GM20431 (cell line): ENCODE measurements around the gene PIWIL1.

Source experiments
- in situ Hi-C: fragments of 300-500 bp; cut with MseI, MboI; formaldehyde crosslinking; loops from one replicate; pipeline ENCODE4 v1.15.0; 2020; ENCODE audit warnings: low sequenced_read_pairs; ENCODE audit not compliant: unreplicated experiment

PIWIL1 gene

DNA sequence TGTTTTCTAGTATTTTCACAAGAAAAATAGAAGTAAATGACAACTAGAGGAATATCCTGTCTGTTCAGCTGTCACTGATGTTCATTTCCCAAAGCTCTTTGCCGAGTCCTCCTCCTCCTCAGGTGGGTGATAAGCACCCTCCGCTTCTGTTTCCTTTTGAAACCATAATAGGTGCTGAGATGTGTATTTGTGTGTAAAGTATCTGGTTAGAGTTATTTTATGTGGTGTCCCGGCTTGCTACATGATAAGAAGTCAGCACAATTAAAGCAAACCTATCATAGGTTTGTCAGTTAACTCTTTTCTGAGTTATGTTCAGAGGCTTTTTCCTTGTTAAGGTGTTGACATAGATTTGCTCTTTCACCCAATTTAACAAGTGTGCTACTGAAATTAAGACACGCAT is 82.4 kb downstream of the PIWIL1 start:
- in situ Hi-C loops, result no loop called here

DNA sequence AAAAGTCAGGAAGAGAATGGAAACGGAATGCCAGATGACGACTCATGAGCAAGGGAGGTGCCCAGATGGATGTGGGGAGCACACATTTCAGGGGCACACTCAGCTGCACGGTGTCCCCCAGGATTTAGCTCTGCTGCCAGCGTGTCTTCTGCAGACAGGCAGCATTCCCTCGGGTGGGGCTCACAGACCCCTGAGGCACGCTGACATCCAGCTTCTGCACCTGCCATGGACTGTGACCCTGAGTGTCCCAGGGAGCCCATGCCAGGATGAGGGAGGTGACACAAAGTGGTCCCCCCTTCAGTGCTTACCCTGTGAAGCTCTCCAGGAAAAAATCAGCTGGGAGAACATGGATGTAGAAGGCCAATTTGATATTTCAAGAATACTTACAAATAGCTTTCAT is 84.2 kb downstream of the PIWIL1 start:
- in situ Hi-C loops, result no loop called here
